K562 (cell line): ENCODE data around the gene CAPZB.

Experiments
- CREB1 ChIP-seq, 2 experiments: sonication (generic) in 1 of 2; formaldehyde crosslinking in 1 of 2; IDR thresholded peaks; 2 replicates each; pipeline versions ENCODE4 v1.6.1 to v1.8.0; 2012 to 2022; ENCODE audit warnings: inconsistent platforms in 1 of 2, mild to moderate bottlenecking in 1 of 2, missing genetic modification reagents in 1 of 2, moderate library complexity in 1 of 2
- CTCF ChIP-seq, 3 experiments: IDR thresholded peaks in 2 of 3; conservative IDR thresholded peaks in 1 of 3; 2 replicates each; pipeline ENCODE4 v1.5.1; 2011 to 2012; ENCODE audit warnings: low read length in 3 of 3, mild to moderate bottlenecking in 3 of 3, control low read depth in 2 of 3, improper control_type of control experiment in 1 of 3, inconsistent platforms in 1 of 3, low read depth in 1 of 3, mixed read lengths in 1 of 3, moderate library complexity in 1 of 3; ENCODE audit not compliant: insufficient read depth in 2 of 3
- FOXM1 ChIP-seq, 2 experiments: fragments of 450-650 bp in 1 of 2; sonication (generic) in 1 of 2; formaldehyde crosslinking in 1 of 2; IDR thresholded peaks; 2 replicates each; pipeline versions ENCODE4 v1.6.1 to v1.9.0; 2017 to 2022; ENCODE audit warnings: low read depth in 2 of 2, mild to moderate bottlenecking in 2 of 2, missing genetic modification reagents in 1 of 2, moderate library complexity in 1 of 2
- HCFC1 ChIP-seq: IDR thresholded peaks from 2 replicates; pipeline ENCODE4 v1.6.1; 2012; ENCODE audit warnings: low read depth, low read length, improper control_type of control experiment
- ZNF780A ChIP-seq: fragments of 250-450 bp; sonication (Bioruptor Pico); IDR thresholded peaks from 2 replicates; pipeline ENCODE4 v1.5.0; 2021; ENCODE audit warnings: mild to moderate bottlenecking

DNA sequence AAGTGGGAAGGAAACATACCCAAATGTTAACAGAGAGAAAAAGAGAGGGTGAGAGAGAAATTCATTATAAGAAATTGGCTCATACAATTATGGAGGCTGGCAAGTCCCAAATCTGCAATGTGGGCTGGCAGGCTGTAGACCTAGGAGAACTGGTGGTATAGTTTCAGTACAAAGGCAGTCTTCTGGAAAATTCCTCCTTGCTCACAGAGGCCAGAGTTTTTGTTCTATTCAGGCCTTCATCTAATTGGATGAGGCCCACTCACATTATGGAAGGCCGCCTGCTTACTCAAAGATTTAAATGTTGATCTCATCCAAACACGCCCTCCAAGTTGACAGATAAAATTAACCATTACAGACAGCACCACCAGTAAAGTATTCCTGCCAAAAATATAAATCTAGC lies 36.1 kb upstream of the CAPZB start:
- TF ChIP-seq FOXM1 (IDR thresholded peaks at IDR 0.05; ENCODE audit: low read depth) = no peak
- TF ChIP-seq FOXM1 (CRISPR knock-in tag; IDR thresholded peaks at IDR 0.05; ENCODE audit: low read depth) = no peak
- no peak for TF ChIP-seq ZNF780A (CRISPR knock-in tag)
- no peak for TF ChIP-seq CTCF (IDR thresholded peaks at IDR 0.05 in 2 of 3, conservative IDR thresholded peaks at IDR 0.05 in 1 of 3; ENCODE audit: insufficient read depth in 2 of 3, low read depth in 1 of 3, low read length in 3 of 3)
- no peak for TF ChIP-seq HCFC1
- no peak for TF ChIP-seq CREB1 (IDR thresholded peaks at IDR 0.05)
- no peak for TF ChIP-seq CREB1 (CRISPR knock-in tag; IDR thresholded peaks at IDR 0.05)
